HepG2 (cell line): Measurements from ENCODE around the gene CRK. TPM values are rescaled to one million over a fixed set of nuclear protein-coding genes. Genes with fewer than 3 reads are reported as not detected.
A peak's percentile ranks its signal among the peaks of the same experiment; 100 is the strongest.

Experiments
- AKAP8 ChIP-seq: sonication (generic); formaldehyde crosslinking; IDR thresholded peaks from 2 replicates; pipeline ENCODE4 v1.5.1; 2020; ENCODE audit warnings: mild to moderate bottlenecking, missing genetic modification reagents
- FOXA3 ChIP-seq: IDR thresholded peaks from 2 replicates; pipeline ENCODE4 v1.6.1; 2016; ENCODE audit warnings: missing genetic modification reagents, missing compliant biosample characterization
- GABPA ChIP-seq, 2 experiments: IDR thresholded peaks; 2 replicates each; pipeline ENCODE4 v1.6.1; 2011 to 2016; ENCODE audit warnings: low read depth in 2 of 2, low read length in 1 of 2, missing biosample characterization in 1 of 2, missing genetic modification characterization in 1 of 2
- HMGXB4 ChIP-seq, 2 experiments: sonication (generic) in 1 of 2; formaldehyde crosslinking in 1 of 2; IDR thresholded peaks; 2 replicates each; pipeline versions ENCODE4 v1.4.0 to v1.6.1; 2018 to 2020; ENCODE audit warnings: missing genetic modification reagents in 2 of 2, borderline replicate concordance in 1 of 2, low read depth in 1 of 2, mild to moderate bottlenecking in 1 of 2, missing biosample characterization in 1 of 2
- KLF12 ChIP-seq: sonication (generic); formaldehyde crosslinking; IDR thresholded peaks from 2 replicates; pipeline ENCODE4 v1.4.0; 2020; ENCODE audit warnings: missing genetic modification reagents, borderline replicate concordance
- NPAS2 ChIP-seq: sonication (generic); formaldehyde crosslinking; IDR thresholded peaks from 2 replicates; pipeline ENCODE4 v1.8.0; 2022; ENCODE audit warnings: mild to moderate bottlenecking, missing genetic modification reagents, borderline replicate concordance
- NR3C1 ChIP-seq: sonication (generic); formaldehyde crosslinking; IDR thresholded peaks from 2 replicates; pipeline ENCODE4 v1.4.0; 2020; ENCODE audit warnings: missing genetic modification reagents
- STAG1 ChIP-seq: sonication (generic); formaldehyde crosslinking; IDR thresholded peaks from 2 replicates; pipeline ENCODE4 v1.4.0; 2020; ENCODE audit warnings: missing genetic modification reagents
- TBL1XR1 ChIP-seq: fragments of 150-350 bp; IDR thresholded peaks from 2 replicates; pipeline ENCODE4 v1.6.1; 2014; ENCODE audit warnings: borderline replicate concordance, low read length; ENCODE audit not compliant: partially characterized antibody
- TEAD2 ChIP-seq: sonication (generic); formaldehyde crosslinking; IDR thresholded peaks from 2 replicates; pipeline ENCODE4 v1.9.0; 2021; ENCODE audit warnings: missing genetic modification reagents
- ZBTB8A ChIP-seq: sonication (generic); formaldehyde crosslinking; IDR thresholded peaks from 2 replicates; pipeline ENCODE4 v1.4.0; 2020; ENCODE audit warnings: mild to moderate bottlenecking, low read depth, missing genetic modification reagents, borderline replicate concordance
- ZGPAT ChIP-seq: IDR thresholded peaks from 2 replicates; pipeline ENCODE4 v1.6.1; 2016; ENCODE audit warnings: mild to moderate bottlenecking
- ZNF121 ChIP-seq: sonication (generic); formaldehyde crosslinking; IDR thresholded peaks from 2 replicates; pipeline ENCODE4 v1.5.0; 2020; ENCODE audit warnings: mild to moderate bottlenecking, missing genetic modification reagents
- ZNF160 ChIP-seq: sonication (generic); formaldehyde crosslinking; IDR thresholded peaks from 2 replicates; pipeline ENCODE4 v1.8.0; 2022; ENCODE audit warnings: mild to moderate bottlenecking, inconsistent platforms, missing genetic modification reagents
- ZNF225 ChIP-seq: sonication (generic); formaldehyde crosslinking; IDR thresholded peaks from 2 replicates; pipeline ENCODE4 v1.4.0; 2020; ENCODE audit warnings: mild to moderate bottlenecking, missing genetic modification reagents
- ZNF576 ChIP-seq: sonication (generic); formaldehyde crosslinking; IDR thresholded peaks from 2 replicates; pipeline ENCODE4 v1.4.0; 2020; ENCODE audit warnings: mild to moderate bottlenecking, missing genetic modification reagents
- ZNF703 ChIP-seq: sonication (generic); formaldehyde crosslinking; IDR thresholded peaks from 2 replicates; pipeline ENCODE4 v1.5.1; 2020; ENCODE audit warnings: missing genetic modification reagents, mild to moderate bottlenecking, moderate library complexity, borderline replicate concordance
- ZNF75D ChIP-seq: sonication (generic); formaldehyde crosslinking; IDR thresholded peaks from 2 replicates; pipeline ENCODE4 v1.8.1; 2023; ENCODE audit warnings: missing genetic modification reagents, mild to moderate bottlenecking, borderline replicate concordance
- ZNF816 ChIP-seq: sonication (generic); formaldehyde crosslinking; IDR thresholded peaks from 2 replicates; pipeline ENCODE4 v1.8.0; 2022; ENCODE audit warnings: missing genetic modification reagents, mild to moderate bottlenecking, borderline replicate concordance
- polyA plus RNA-seq, 8 experiments: library from polyadenylated mRNA; depleted of rRNA in 3 of 8; stranded (reverse) in 7 of 8; unstranded in 1 of 8; fragments of >200 nt; fragmentation: Illumina TruSeq in 4 of 8; extraction: Trizol in 4 of 8; gene quantifications; 2 replicates each; pipeline versions ENCODE4 v1.2.1 to v1.2.3, GENCODE V29; 2011 to 2016; ENCODE audit warnings: low read depth in 4 of 8, missing spikeins in 1 of 8, mixed read lengths in 1 of 8; ENCODE audit not compliant: insufficient read depth in 1 of 8
- total RNA-seq, 5 experiments: library from RNA; depleted of rRNA; stranded (reverse); fragments of >200 nt; fragmentation: Illumina TruSeq; extraction: Trizol; gene quantifications; 2 replicates each; pipeline ENCODE4 v1.2.3, GENCODE V29; 2016; ENCODE audit warnings: low read depth in 1 of 5
- TF ChIP-seq, protein P1 (sequence below): sonication (generic); formaldehyde crosslinking; IDR thresholded peaks from 2 replicates; pipeline ENCODE4 v1.8.0; 2022; ENCODE audit warnings: mild to moderate bottlenecking, missing genetic modification reagents, moderate library complexity
- TF ChIP-seq, protein P2 (sequence below): sonication (generic); formaldehyde crosslinking; IDR thresholded peaks from 2 replicates; pipeline ENCODE4 v1.5.0; 2020; ENCODE audit warnings: mild to moderate bottlenecking, missing genetic modification reagents, borderline replicate concordance

CRK gene
- total and polyA plus RNA-seq, 2 of the 13 experiments (the other 11 are each of a cell fraction or from before 2014, with no cell fraction given), result 47.4 to 54.2 TPM

GRCh38 chr17:1467898-1468492 lies 12.0 kb upstream of the CRK start (continued):
- TF ChIP-seq HMGXB4 (CRISPR knock-in tag; IDR thresholded peaks at IDR 0.05; ENCODE audit: borderline replicate concordance in 1 of 2, low read depth in 1 of 2), result peak in 1 of 2 experiments; percentile 64; a peak in 2 of 4 replicates
- TF ChIP-seq, protein P1, sequence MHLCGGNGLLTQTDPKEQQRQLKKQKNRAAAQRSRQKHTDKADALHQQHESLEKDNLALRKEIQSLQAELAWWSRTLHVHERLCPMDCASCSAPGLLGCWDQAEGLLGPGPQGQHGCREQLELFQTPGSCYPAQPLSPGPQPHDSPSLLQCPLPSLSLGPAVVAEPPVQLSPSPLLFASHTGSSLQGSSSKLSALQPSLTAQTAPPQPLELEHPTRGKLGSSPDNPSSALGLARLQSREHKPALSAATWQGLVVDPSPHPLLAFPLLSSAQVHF (CRISPR knock-in tag), result no peak
- TF ChIP-seq AKAP8, result no peak
- TF ChIP-seq STAG1 (CRISPR knock-in tag), result peak; percentile 37
- no peak for TF ChIP-seq ZNF121
- TF ChIP-seq TBL1XR1, result no peak
- TF ChIP-seq, protein P2, sequence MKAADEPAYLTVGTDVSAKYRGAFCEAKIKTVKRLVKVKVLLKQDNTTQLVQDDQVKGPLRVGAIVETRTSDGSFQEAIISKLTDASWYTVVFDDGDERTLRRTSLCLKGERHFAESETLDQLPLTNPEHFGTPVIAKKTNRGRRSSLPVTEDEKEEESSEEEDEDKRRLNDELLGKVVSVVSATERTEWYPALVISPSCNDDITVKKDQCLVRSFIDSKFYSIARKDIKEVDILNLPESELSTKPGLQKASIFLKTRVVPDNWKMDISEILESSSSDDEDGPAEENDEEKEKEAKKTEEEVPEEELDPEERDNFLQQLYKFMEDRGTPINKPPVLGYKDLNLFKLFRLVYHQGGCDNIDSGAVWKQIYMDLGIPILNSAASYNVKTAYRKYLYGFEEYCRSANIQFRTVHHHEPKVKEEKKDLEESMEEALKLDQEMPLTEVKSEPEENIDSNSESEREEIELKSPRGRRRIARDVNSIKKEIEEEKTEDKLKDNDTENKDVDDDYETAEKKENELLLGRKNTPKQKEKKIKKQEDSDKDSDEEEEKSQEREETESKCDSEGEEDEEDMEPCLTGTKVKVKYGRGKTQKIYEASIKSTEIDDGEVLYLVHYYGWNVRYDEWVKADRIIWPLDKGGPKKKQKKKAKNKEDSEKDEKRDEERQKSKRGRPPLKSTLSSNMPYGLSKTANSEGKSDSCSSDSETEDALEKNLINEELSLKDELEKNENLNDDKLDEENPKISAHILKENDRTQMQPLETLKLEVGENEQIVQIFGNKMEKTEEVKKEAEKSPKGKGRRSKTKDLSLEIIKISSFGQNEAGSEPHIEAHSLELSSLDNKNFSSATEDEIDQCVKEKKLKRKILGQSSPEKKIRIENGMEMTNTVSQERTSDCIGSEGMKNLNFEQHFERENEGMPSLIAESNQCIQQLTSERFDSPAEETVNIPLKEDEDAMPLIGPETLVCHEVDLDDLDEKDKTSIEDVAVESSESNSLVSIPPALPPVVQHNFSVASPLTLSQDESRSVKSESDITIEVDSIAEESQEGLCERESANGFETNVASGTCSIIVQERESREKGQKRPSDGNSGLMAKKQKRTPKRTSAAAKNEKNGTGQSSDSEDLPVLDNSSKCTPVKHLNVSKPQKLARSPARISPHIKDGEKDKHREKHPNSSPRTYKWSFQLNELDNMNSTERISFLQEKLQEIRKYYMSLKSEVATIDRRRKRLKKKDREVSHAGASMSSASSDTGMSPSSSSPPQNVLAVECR (CRISPR knock-in tag), result peak; percentile 93
- TF ChIP-seq TEAD2 (CRISPR knock-in tag), result no peak
- TF ChIP-seq GABPA (IDR thresholded peaks at IDR 0.05; ENCODE audit: low read depth, low read length), result no peak
- no peak for TF ChIP-seq GABPA (CRISPR knock-in tag; IDR thresholded peaks at IDR 0.05; ENCODE audit: low read depth)
- TF ChIP-seq ZNF75D, result no peak
- TF ChIP-seq ZNF225 (CRISPR knock-in tag), result 0 out of 2 replicates have a peak, but pooled peaks have one; percentile 35
- TF ChIP-seq ZGPAT (CRISPR knock-in tag), result peak; percentile 68; the same call in 1 of the 2 replicates
- TF ChIP-seq ZNF703 (CRISPR knock-in tag), result no peak
- TF ChIP-seq NR3C1 (CRISPR knock-in tag), result no peak
- no peak for TF ChIP-seq ZNF160 (CRISPR knock-in tag)
- TF ChIP-seq ZNF576, result no peak
- TF ChIP-seq ZBTB8A (CRISPR knock-in tag), result no peak
- peak; percentile 48; the same call in 1 of the 2 replicates for TF ChIP-seq FOXA3 (CRISPR knock-in tag)
- no peak for TF ChIP-seq KLF12
- TF ChIP-seq ZNF816 (CRISPR knock-in tag), result no peak
- no peak for TF ChIP-seq NPAS2 (CRISPR knock-in tag)
